HUES48 (cell line): ENCODE results near the gene GP9.
"Not testable (repeated sequence)": the region's sequence is repeated elsewhere in the genome, so short reads cannot be mapped to it uniquely, and the experiment has no call there.

Experiments
- H3K27ac ChIP-seq: one replicate; pipeline ENCODE4 v1.7.0; 2013; ENCODE audit warnings: low read depth, low read length, inconsistent platforms
- H3K27me3 ChIP-seq: 2 replicates; pipeline ENCODE4 v1.6.1; 2013; ENCODE audit warnings: mild to moderate bottlenecking, low read length; ENCODE audit not compliant: control insufficient read depth, insufficient read depth
- H3K36me3 ChIP-seq: 2 replicates; pipeline ENCODE4 v1.6.1; 2013; ENCODE audit warnings: low read length; ENCODE audit not compliant: control insufficient read depth, insufficient read depth
- H3K4me1 ChIP-seq: 2 replicates; pipeline ENCODE4 v1.6.1; 2013; ENCODE audit warnings: mild to moderate bottlenecking, low read length; ENCODE audit not compliant: control insufficient read depth, insufficient read depth
- H3K4me3 ChIP-seq: 2 replicates; pipeline ENCODE4 v1.5.1; 2013; ENCODE audit warnings: mild to moderate bottlenecking, low read depth, low read length
- H3K9ac ChIP-seq: 2 replicates; pipeline ENCODE4 v1.6.1; 2013; ENCODE audit warnings: mild to moderate bottlenecking, low read depth, low read length, moderate library complexity
- H3K9me3 ChIP-seq: 2 replicates; pipeline ENCODE4 v1.6.1; 2013; ENCODE audit warnings: low read length; ENCODE audit not compliant: control insufficient read depth, insufficient read depth

Gene GP9

GRCh38 chr3:129103296-129103695, 42.7 kb downstream of the GP9 start:
- no peak overlapping the region for H3K27ac ChIP-seq
- H3K27me3 ChIP-seq = no peaks in the 10 kb centered on the region
- no peaks in the 10 kb centered on the region for H3K36me3 ChIP-seq
- H3K9ac ChIP-seq = no peak overlapping the region
- no peaks in the 10 kb centered on the region; the same call in 1 of the 2 replicates for H3K4me1 ChIP-seq
- no peak overlapping the region for H3K4me3 ChIP-seq
- H3K9me3 ChIP-seq = no peaks in the 10 kb centered on the region

DNA sequence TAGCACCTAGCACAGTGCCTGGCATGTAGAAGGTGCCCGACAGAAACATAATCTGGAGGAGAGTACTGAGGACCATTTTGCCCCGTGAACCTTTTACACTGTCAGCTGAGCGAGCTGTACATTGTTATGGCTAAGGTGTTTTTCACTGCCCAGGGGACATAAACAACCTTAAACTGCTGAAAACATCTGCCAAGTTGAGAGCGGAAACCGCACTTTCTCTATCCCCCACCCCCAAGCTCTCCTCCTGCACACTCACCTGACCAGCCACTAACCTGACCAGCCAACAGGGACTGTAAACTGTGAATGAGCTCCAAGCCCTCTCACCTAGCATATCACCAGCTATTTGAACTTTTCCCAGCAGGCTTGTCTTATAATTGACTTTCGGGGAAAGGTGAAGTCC, 43.5 kb downstream of the GP9 start:
- H3K9ac ChIP-seq = no peak overlapping the region

DNA sequence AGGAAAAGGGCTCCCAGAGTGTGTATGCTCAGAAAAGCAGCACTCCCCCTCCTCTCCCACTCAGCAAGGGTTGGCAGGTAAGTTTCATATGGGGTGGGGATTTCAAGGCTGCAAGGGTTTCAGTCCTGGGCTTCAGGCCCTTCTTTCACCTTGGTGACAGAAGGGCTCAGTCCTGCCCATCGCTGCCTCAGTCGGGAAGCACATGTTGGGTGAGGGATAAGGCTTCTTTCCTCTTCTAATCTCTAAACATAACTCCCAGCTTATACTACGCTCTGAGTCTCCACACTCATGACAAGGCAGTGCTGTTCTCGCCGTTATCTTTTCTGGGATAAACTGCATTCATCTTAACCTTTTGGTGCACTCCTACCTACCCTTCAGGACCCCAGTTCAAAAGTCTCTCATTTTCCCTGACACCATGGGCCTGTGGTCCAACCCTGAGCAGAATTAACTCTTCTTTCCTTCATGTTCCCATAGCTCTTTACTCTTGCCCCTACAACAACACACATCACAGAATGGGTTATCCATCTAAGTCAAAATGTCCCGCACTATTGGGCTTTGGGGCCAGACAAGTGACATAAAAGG, 44.0 kb downstream of the GP9 start:
- Histone ChIP-seq H3K9me3 (no peaks in the 10 kb centered on the region), H3K27me3 (no peaks in the 10 kb centered on the region), H3K27ac (no peak overlapping the region), H3K9ac (no peak overlapping the region), H3K4me1 (no peaks in the 10 kb centered on the region; the same call in 1 of the 2 replicates), H3K36me3 (no peaks in the 10 kb centered on the region), H3K4me3 (no peak overlapping the region)

More for the DNA sequence above, 43.5 kb downstream of the GP9 start:
- Histone ChIP-seq H3K9me3 (no peaks in the 10 kb centered on the region), H3K36me3 (no peaks in the 10 kb centered on the region), H3K27me3 (no peaks in the 10 kb centered on the region), H3K4me3 (no peak overlapping the region), H3K27ac (no peak overlapping the region), H3K4me1 (no peaks in the 10 kb centered on the region; the same call in 1 of the 2 replicates)

- no peaks in the 10 kb centered on the region for H3K9me3 ChIP-seq
- H3K27ac ChIP-seq = no peak overlapping the region
- no peaks in the 10 kb centered on the region for H3K27me3 ChIP-seq
- H3K9ac ChIP-seq = no peak overlapping the region; the same call in 1 of the 2 replicates
- H3K36me3 ChIP-seq = no peaks in the 10 kb centered on the region
- H3K4me1 ChIP-seq = no peaks in the 10 kb centered on the region; the same call in 1 of the 2 replicates
- no peak overlapping the region for H3K4me3 ChIP-seq
These were observed 45.3 kb downstream of the GP9 start for GRCh38 chr3:129105862-129106261.

DNA sequence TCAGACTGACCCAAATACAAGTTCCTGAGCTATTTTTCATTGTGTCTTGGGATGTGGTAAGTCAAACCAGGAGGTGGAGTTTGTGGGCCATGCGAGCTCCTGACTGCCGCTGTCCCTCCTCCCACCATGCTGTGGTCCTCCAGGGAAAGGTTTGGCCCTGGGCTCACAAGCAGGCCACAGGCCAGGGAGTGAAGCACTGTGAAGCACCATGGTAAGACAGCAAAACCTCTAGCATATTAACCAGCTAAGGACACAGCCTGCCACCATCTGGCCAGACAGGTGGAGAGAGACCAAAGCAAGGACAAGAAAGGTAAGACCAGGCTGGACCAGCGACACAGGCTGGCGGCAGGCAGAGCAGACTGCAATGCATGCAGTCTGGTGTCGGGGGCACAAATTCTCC, 45.7 kb downstream of the GP9 start:
- Histone ChIP-seq H3K4me1 (no peaks in the 10 kb centered on the region; the same call in 1 of the 2 replicates), H3K27me3 (no peaks in the 10 kb centered on the region), H3K9me3 (no peaks in the 10 kb centered on the region), H3K4me3 (no peak overlapping the region), H3K27ac (no peak overlapping the region), H3K36me3 (no peaks in the 10 kb centered on the region), H3K9ac (no peak overlapping the region; the same call in 1 of the 2 replicates)

GRCh38 chr3:129106866-129107565, 46.4 kb downstream of the GP9 start:
- Histone ChIP-seq H3K27me3 (no peaks in the 10 kb centered on the region), H3K9me3 (no peaks in the 10 kb centered on the region), H3K4me3 (no peak overlapping the region), H3K36me3 (no peaks in the 10 kb centered on the region), H3K27ac (no peak overlapping the region), H3K9ac (no peak overlapping the region), H3K4me1 (no peaks in the 10 kb centered on the region; the same call in 1 of the 2 replicates)

GRCh38 chr3:129107793-129108192, 47.2 kb downstream of the GP9 start:
- H3K36me3 ChIP-seq = no peaks in the 10 kb centered on the region
- H3K9me3 ChIP-seq = no peaks in the 10 kb centered on the region
- H3K9ac ChIP-seq = no peak overlapping the region
- no peaks in the 10 kb centered on the region for H3K27me3 ChIP-seq
- H3K27ac ChIP-seq = no peak overlapping the region
- no peak overlapping the region for H3K4me3 ChIP-seq
- no peaks in the 10 kb centered on the region; the same call in 1 of the 2 replicates for H3K4me1 ChIP-seq

- not testable (repeated sequence) for H3K4me3 ChIP-seq, H3K27me3 ChIP-seq, H3K36me3 ChIP-seq, H3K9me3 ChIP-seq, H3K27ac ChIP-seq, H3K9ac ChIP-seq
- H3K4me1 ChIP-seq = peaks cover 10% of the 10 kb centered on the region
These were observed 50.6 kb downstream of the GP9 start for GRCh38 chr3:129111076-129111780.
